PC-9 (cell line): ENCODE results near the gene RPP25L.

Experiments
- EZH2 ChIP-seq: fragments of 200-600 bp; sonication (generic); IDR thresholded peaks from 2 replicates; pipeline ENCODE4 v1.8.0; 2017; ENCODE audit warnings: antibody characterized with exemption, low read depth
- TF ChIP-seq, protein P1 (sequence below): fragments of 200-600 bp; sonication (generic); conservative IDR thresholded peaks from 2 replicates; pipeline ENCODE4 v1.6.1; 2017; ENCODE audit warnings: mixed run types, antibody characterized with exemption, mild to moderate bottlenecking, moderate library complexity

DNA sequence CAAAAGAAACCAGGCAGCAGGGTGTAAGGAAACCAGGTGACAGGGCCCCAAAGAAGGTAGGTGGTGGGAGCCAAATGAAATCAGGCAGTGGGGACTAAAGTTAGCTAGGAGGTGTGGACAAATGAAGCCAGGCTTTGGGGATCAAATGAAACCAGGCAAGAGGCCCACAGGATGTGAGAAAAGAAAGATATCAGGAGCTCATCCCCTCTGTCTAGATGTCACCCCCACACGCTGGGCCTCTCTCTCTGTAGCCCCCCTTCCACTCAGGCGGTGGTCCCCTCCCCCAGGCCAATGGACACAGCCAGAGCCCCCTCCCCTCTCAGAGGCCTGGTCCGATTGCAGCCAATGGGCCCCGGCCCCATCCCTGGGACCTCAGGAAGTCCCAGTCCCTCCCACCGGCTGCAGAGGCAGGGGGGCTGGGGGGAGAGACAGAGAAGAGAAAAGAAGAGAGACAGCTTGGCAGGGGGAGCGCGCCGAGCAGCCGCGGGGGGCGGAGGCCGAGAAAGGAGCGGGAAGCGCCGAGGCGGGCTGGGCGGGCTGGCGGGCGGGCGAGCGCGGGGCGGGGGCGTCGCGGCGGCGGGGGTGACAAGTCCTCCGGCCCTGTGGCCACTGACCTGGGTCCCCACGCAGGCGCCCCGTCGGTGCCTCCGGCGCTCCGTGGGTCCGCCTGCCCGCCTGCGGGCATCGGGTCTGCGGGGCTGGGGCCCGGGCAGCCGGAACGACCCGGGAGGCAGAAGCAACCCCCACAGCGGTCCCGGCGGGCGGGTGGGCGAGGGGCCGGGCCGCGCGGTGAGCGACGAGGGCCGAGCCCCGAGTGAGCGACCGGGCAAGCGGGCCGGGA, 34.3 kb downstream of the RPP25L start:
- TF ChIP-seq, protein P1, sequence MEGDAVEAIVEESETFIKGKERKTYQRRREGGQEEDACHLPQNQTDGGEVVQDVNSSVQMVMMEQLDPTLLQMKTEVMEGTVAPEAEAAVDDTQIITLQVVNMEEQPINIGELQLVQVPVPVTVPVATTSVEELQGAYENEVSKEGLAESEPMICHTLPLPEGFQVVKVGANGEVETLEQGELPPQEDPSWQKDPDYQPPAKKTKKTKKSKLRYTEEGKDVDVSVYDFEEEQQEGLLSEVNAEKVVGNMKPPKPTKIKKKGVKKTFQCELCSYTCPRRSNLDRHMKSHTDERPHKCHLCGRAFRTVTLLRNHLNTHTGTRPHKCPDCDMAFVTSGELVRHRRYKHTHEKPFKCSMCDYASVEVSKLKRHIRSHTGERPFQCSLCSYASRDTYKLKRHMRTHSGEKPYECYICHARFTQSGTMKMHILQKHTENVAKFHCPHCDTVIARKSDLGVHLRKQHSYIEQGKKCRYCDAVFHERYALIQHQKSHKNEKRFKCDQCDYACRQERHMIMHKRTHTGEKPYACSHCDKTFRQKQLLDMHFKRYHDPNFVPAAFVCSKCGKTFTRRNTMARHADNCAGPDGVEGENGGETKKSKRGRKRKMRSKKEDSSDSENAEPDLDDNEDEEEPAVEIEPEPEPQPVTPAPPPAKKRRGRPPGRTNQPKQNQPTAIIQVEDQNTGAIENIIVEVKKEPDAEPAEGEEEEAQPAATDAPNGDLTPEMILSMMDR: no peak
- no peak for TF ChIP-seq EZH2
